OCI-LY1 (cell line): Measurements from ENCODE around the gene SLIT3.

Experiments used
- CTCF ChIP-seq: fragments of 200-600 bp; sonication (generic), shearing (Covaris generic); IDR thresholded peaks from 2 replicates; pipeline ENCODE4 v1.5.1; 2017; ENCODE audit warnings: mild to moderate bottlenecking, antibody characterized with exemption, low read length, moderate library complexity, mixed read lengths
- EZH2 ChIP-seq: fragments of 200-600 bp; sonication (generic), shearing (Covaris generic); IDR thresholded peaks from 2 replicates; pipeline ENCODE4 v1.8.0; 2017; ENCODE audit warnings: borderline replicate concordance, mixed run types, mild to moderate bottlenecking, antibody characterized with exemption, low read length, moderate library complexity, mixed read lengths

- TF ChIP-seq CTCF, result no peak
- no peak for TF ChIP-seq EZH2
Measured at GRCh38 chr5:168971100-168971499, 329.8 kb downstream of the SLIT3 start.
